ENCODE results near the gene CHCHD3.

The CHCHD3 gene

DNA sequence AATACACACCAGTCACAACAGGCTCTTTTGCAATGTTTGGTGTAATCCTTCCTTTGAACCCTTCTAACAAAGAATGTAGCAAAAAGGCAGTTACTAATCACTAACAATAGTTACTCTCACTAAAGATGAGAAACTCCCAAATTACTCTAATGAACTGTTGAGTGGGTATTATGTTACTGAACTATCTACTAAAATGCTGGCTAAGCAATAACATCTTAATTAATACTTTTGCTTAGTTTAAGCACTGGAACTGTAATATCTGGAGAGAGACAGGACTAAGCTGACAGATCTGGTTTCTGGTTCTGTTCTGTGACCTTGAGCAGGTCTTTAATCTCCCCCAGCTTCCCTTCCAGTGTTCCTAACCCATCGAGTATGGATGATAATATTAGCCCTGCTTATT, 241.7 kb downstream of the CHCHD3 start:
- ChIA-PET POLR2A (no interaction called here), CTCF (no interaction called here)
- no peak for DNase-seq
- H3K27me3 ChIP-seq (replicated peaks in 2 of 5; ENCODE audit: control insufficient read depth in 4 of 5, insufficient read depth in 5 of 5, low read length in 4 of 5), result no peaks in the 10 kb centered on the region
- no peaks in the 10 kb centered on the region for H3K9me3 ChIP-seq (ENCODE audit: control extremely low read depth in 1 of 5, control insufficient read depth in 4 of 5, insufficient read depth in 2 of 5, low read depth in 1 of 5, low read length in 4 of 5)
- H3K4me3 ChIP-seq (ENCODE audit: control insufficient read depth in 1 of 7, extremely low read depth in 1 of 7, insufficient read depth in 4 of 7, low read depth in 2 of 7, low read length in 6 of 7), result no peak overlapping the region
- WGBS (ENCODE audit: insufficient coverage), result 100% methylated on average over 1 of the region's 1 CpG
- no peak overlapping the region for H3K27ac ChIP-seq (ENCODE audit: insufficient read depth in 1 of 2, low read depth in 1 of 2, low read length in 2 of 2, poor library complexity in 1 of 2, severe bottlenecking in 2 of 2)
- no peaks in the 10 kb centered on the region for H3K4me1 ChIP-seq (ENCODE audit: control extremely low read depth in 1 of 4, control insufficient read depth in 4 of 4, insufficient read depth in 4 of 4, low read length in 3 of 4)
- peaks cover 3 to 7% (median 5%) of the 10 kb centered on the region in 4 experiments for H3K36me3 ChIP-seq (ENCODE audit: control insufficient read depth in 4 of 4, insufficient read depth in 4 of 4, low read length in 3 of 4)

DNA sequence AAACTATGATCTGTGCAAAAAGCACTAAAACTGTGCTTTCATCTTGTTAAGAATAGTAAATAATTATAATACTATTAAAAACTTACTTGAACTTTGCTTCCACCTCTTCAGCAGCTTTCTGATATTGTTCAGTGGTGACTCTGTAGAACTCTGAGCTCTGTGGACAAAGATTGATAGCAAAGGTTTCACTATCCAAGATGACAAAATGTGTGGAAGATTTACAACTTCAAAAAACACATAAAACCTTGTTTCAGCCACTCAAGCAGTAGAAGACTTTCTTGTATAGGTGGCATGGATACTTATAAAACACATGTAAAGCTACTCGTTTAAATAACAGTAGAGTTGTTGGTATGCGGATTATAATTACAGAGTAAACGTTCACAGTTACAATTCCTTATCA, 243.6 kb downstream of the CHCHD3 start:
- no peak for DNase-seq
- Histone ChIP-seq H3K27ac (ENCODE audit: insufficient read depth in 1 of 2, low read depth in 1 of 2, low read length in 2 of 2, poor library complexity in 1 of 2, severe bottlenecking in 2 of 2) (no peak overlapping the region), H3K4me1 (ENCODE audit: control extremely low read depth in 1 of 4, control insufficient read depth in 4 of 4, insufficient read depth in 4 of 4, low read length in 3 of 4) (no peaks in the 10 kb centered on the region), H3K9me3 (ENCODE audit: control extremely low read depth in 1 of 5, control insufficient read depth in 4 of 5, insufficient read depth in 2 of 5, low read depth in 1 of 5, low read length in 4 of 5) (no peaks in the 10 kb centered on the region), H3K36me3 (ENCODE audit: control insufficient read depth in 4 of 4, insufficient read depth in 4 of 4, low read length in 3 of 4) (peaks cover 3 to 11% (median 6%) of the 10 kb centered on the region in 4 experiments), H3K27me3 (replicated peaks in 2 of 5; ENCODE audit: control insufficient read depth in 4 of 5, insufficient read depth in 5 of 5, low read length in 4 of 5) (no peaks in the 10 kb centered on the region), H3K4me3 (ENCODE audit: control insufficient read depth in 1 of 7, extremely low read depth in 1 of 7, insufficient read depth in 4 of 7, low read depth in 2 of 7, low read length in 6 of 7) (no peak overlapping the region)
- ChIA-PET CTCF (interaction anchor here (1.1 kb wide), 1 partner anchor 10 kb away, joined by 3 read pairs; no protein-coding TSS in a partner anchor), POLR2A (no interaction called here)
- no CpG with 5 or more reads among the region's 3 CpGs for WGBS (ENCODE audit: insufficient coverage)

DNA sequence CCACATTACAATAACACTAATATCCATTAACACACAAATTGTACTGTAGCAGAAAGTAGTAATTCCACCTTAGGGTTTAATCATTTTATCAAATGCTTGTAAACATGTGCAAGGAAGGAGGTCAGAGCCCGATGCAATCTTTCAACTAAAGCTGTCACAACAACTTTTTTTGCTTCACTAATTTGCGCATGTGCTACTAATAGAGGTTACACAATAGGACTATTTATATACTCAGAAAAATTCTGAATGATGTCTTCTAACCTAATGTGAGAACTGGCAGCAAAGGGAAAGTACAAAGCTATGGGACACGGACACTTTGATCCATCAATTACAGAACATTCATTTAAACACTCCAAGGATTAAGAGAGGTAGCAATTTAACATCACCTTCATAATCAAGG, 244.4 kb downstream of the CHCHD3 start:
- no peak for DNase-seq
- no peak overlapping the region for H3K27ac ChIP-seq (ENCODE audit: insufficient read depth in 1 of 2, low read depth in 1 of 2, low read length in 2 of 2, poor library complexity in 1 of 2, severe bottlenecking in 2 of 2)
- WGBS (ENCODE audit: insufficient coverage), result 100% methylated on average over 1 of the region's 3 CpGs
- no peak overlapping the region for H3K4me3 ChIP-seq (ENCODE audit: control insufficient read depth in 1 of 7, extremely low read depth in 1 of 7, insufficient read depth in 4 of 7, low read depth in 2 of 7, low read length in 6 of 7)
- CTCF ChIA-PET, result interaction anchor here (0.6 to 1.1 kb wide), 2 partner anchors 9 to 13 kb away, joined by 3 read pairs; no protein-coding TSS in a partner anchor
- H3K9me3 ChIP-seq (ENCODE audit: control extremely low read depth in 1 of 5, control insufficient read depth in 4 of 5, insufficient read depth in 2 of 5, low read depth in 1 of 5, low read length in 4 of 5), result no peaks in the 10 kb centered on the region
- H3K27me3 ChIP-seq (replicated peaks in 2 of 5; ENCODE audit: control insufficient read depth in 4 of 5, insufficient read depth in 5 of 5, low read length in 4 of 5), result no peaks in the 10 kb centered on the region
- POLR2A ChIA-PET, result no interaction called here
- H3K4me1 ChIP-seq (ENCODE audit: control extremely low read depth in 1 of 4, control insufficient read depth in 4 of 4, insufficient read depth in 4 of 4, low read length in 3 of 4), result no peaks in the 10 kb centered on the region
- H3K36me3 ChIP-seq (ENCODE audit: control insufficient read depth in 4 of 4, insufficient read depth in 4 of 4, low read length in 3 of 4), result peaks cover 3 to 11% (median 6%) of the 10 kb centered on the region in 4 experiments

DNA sequence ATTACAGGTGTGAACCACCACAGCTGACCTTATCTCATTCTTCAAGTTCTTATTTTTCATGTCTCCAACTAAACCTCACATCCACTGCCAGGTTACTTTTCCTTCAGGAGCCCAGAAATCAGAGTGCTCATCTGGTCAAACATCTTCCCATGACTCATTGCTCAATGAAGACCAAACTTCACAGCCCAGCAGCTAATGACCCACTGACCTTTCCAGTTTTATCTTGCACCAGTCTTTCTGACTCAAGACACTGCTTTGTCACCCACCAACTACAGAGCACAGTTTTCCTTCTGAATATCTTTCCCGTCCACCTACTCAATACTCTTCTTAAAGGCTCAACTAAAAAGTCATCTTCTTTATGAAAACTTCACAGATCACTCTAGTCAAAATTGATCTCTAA, 245.1 kb downstream of the CHCHD3 start:
- Histone ChIP-seq H3K9me3 (ENCODE audit: control extremely low read depth in 1 of 5, control insufficient read depth in 4 of 5, insufficient read depth in 2 of 5, low read depth in 1 of 5, low read length in 4 of 5) (no peaks in the 10 kb centered on the region), H3K27me3 (replicated peaks in 2 of 5; ENCODE audit: control insufficient read depth in 4 of 5, insufficient read depth in 5 of 5, low read length in 4 of 5) (no peaks in the 10 kb centered on the region), H3K4me3 (ENCODE audit: control insufficient read depth in 1 of 7, extremely low read depth in 1 of 7, insufficient read depth in 4 of 7, low read depth in 2 of 7, low read length in 6 of 7) (no peak overlapping the region), H3K27ac (ENCODE audit: insufficient read depth in 1 of 2, low read depth in 1 of 2, low read length in 2 of 2, poor library complexity in 1 of 2, severe bottlenecking in 2 of 2) (no peak overlapping the region), H3K36me3 (ENCODE audit: control insufficient read depth in 4 of 4, insufficient read depth in 4 of 4, low read length in 3 of 4) (peaks cover 3 to 11% (median 6%) of the 10 kb centered on the region in 4 experiments), H3K4me1 (ENCODE audit: control extremely low read depth in 1 of 4, control insufficient read depth in 4 of 4, insufficient read depth in 4 of 4, low read length in 3 of 4) (no peaks in the 10 kb centered on the region)
- ChIA-PET POLR2A (no interaction called here), CTCF (interaction anchor here (0.6 kb wide), 1 partner anchor 12 kb away, joined by 3 read pairs; no protein-coding TSS in a partner anchor)
- DNase-seq, result no peak
- WGBS (ENCODE audit: insufficient coverage), result 100% methylated on average over 1 of the region's 1 CpG

DNA sequence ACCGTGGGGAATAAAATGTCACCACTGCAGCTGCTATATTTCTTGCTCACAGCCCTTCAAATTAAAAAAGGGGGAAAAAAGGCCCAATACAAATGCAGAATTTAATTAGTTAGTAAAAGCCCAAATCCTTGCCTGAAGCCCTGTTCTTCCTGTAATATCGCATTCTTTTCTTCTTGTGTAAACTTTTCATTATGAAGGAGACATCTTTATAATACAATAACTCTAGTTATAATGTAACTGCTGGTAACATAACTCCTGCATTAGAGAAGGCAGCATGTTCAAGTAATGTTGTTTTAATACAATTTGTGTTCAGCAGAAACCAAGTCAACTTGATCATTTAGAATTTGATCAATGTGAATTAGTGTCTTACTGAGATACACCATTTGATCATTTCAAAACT, 250.9 kb downstream of the CHCHD3 start:
- Histone ChIP-seq H3K27me3 (replicated peaks in 2 of 5; ENCODE audit: control insufficient read depth in 4 of 5, insufficient read depth in 5 of 5, low read length in 4 of 5) (peaks cover 0 to 3% (median 0%) of the 10 kb centered on the region in 5 experiments), H3K9me3 (ENCODE audit: control extremely low read depth in 1 of 5, control insufficient read depth in 4 of 5, insufficient read depth in 2 of 5, low read depth in 1 of 5, low read length in 4 of 5) (no peaks in the 10 kb centered on the region), H3K4me3 (ENCODE audit: control insufficient read depth in 1 of 7, extremely low read depth in 1 of 7, insufficient read depth in 4 of 7, low read depth in 2 of 7, low read length in 6 of 7) (no peak overlapping the region), H3K27ac (ENCODE audit: insufficient read depth in 1 of 2, low read depth in 1 of 2, low read length in 2 of 2, poor library complexity in 1 of 2, severe bottlenecking in 2 of 2) (no peak overlapping the region), H3K4me1 (ENCODE audit: control extremely low read depth in 1 of 4, control insufficient read depth in 4 of 4, insufficient read depth in 4 of 4, low read length in 3 of 4) (no peaks in the 10 kb centered on the region), H3K36me3 (ENCODE audit: control insufficient read depth in 4 of 4, insufficient read depth in 4 of 4, low read length in 3 of 4) (peaks cover 3 to 11% (median 8%) of the 10 kb centered on the region in 4 experiments)
- whole genome bisulfite sequencing (ENCODE audit: insufficient coverage), result no CpG with 5 or more reads among the region's 2 CpGs
- POLR2A ChIA-PET, result no interaction called here
- CTCF ChIA-PET, result interaction anchor here (1.0 kb wide), 1 partner anchor 8 kb away, joined by 3 read pairs; no protein-coding TSS in a partner anchor
- no peak for DNase-seq

DNA sequence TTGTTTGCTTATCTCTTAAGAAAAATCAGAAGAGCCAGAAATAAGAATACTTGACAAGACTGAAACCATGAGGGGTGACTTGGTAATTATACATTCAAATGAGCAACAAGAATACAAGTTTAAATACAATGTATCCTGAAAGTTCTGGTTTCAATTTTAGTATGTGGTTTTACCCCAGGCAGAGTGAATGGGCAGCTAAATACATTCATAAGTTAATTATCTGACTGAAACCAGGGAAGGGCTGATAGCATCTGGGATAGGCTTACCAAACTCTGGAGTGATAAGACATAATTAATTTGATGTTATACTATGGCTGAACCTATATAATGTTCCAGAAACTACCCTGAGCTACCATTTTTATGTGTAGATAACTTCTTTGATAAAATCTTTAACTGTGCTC, 253.4 kb downstream of the CHCHD3 start:
- DNase-seq, result no peak
- H3K27ac ChIP-seq (ENCODE audit: insufficient read depth in 1 of 2, low read depth in 1 of 2, low read length in 2 of 2, poor library complexity in 1 of 2, severe bottlenecking in 2 of 2), result no peak overlapping the region
- no peaks in the 10 kb centered on the region for H3K9me3 ChIP-seq (ENCODE audit: control extremely low read depth in 1 of 5, control insufficient read depth in 4 of 5, insufficient read depth in 2 of 5, low read depth in 1 of 5, low read length in 4 of 5)
- H3K27me3 ChIP-seq (replicated peaks in 2 of 5; ENCODE audit: control insufficient read depth in 4 of 5, insufficient read depth in 5 of 5, low read length in 4 of 5), result peaks cover 0 to 3% (median 0%) of the 10 kb centered on the region in 5 experiments
- H3K4me1 ChIP-seq (ENCODE audit: control extremely low read depth in 1 of 4, control insufficient read depth in 4 of 4, insufficient read depth in 4 of 4, low read length in 3 of 4), result no peaks in the 10 kb centered on the region
- CTCF ChIA-PET, result interaction anchor here (1.2 kb wide), 1 partner anchor 10 kb away, joined by 3 read pairs; no protein-coding TSS in a partner anchor
- no peak overlapping the region for H3K4me3 ChIP-seq (ENCODE audit: control insufficient read depth in 1 of 7, extremely low read depth in 1 of 7, insufficient read depth in 4 of 7, low read depth in 2 of 7, low read length in 6 of 7)
- peaks cover 0 to 8% (median 3%) of the 10 kb centered on the region in 4 experiments for H3K36me3 ChIP-seq (ENCODE audit: control insufficient read depth in 4 of 4, insufficient read depth in 4 of 4, low read length in 3 of 4)
- POLR2A ChIA-PET, result no interaction called here

DNA sequence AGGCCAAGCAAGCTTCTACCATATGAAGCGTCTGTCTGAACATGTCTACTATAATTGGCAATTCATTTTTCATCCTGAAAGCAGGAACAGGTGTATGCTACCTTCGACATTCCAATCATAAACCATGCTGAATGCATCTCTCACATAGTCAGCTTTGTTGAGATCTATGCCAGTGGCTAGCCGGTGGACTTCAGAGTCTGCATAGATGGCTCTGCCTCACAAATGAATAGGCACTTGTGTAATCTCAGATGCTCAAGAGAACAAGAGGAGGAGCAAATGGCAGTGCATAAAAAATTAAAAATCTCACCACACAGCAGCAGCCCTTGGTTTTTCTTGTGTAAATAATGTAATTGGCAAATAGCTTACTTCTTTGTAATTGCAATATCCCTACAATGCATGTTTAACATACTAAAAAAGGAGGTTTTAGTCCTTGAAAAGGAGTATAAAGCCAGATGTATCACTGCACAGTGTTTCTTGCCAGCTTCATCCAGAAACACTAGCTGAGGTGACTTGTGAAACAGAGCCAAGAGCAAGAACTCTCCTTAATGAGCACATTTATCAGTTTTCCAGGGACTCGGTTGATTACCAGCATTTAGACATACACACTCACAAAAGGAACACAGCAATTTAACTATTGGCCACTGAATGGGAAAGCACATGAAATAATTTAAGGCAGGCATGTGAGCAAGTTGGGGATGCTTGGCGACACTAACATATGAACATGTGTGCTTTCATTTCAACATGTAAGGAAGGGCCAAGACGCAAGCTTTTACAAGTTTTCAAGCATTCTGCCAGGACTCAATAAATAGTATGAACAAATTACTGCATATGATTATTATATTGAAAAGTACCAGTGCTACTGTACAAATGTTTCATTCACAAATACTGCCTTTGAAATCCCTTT, 255.7 kb downstream of the CHCHD3 start:
- CTCF ChIA-PET, result no interaction called here
- DNase-seq, result no peak
- WGBS (ENCODE audit: insufficient coverage), result 95% methylated on average over 3 of the region's 6 CpGs
- Histone ChIP-seq H3K27me3 (replicated peaks in 2 of 5; ENCODE audit: control insufficient read depth in 4 of 5, insufficient read depth in 5 of 5, low read length in 4 of 5) (peaks cover 0 to 3% (median 0%) of the 10 kb centered on the region in 5 experiments), H3K4me3 (ENCODE audit: control insufficient read depth in 1 of 7, extremely low read depth in 1 of 7, insufficient read depth in 4 of 7, low read depth in 2 of 7, low read length in 6 of 7) (no peak overlapping the region), H3K9me3 (ENCODE audit: control extremely low read depth in 1 of 5, control insufficient read depth in 4 of 5, insufficient read depth in 2 of 5, low read depth in 1 of 5, low read length in 4 of 5) (no peaks in the 10 kb centered on the region), H3K4me1 (ENCODE audit: control extremely low read depth in 1 of 4, control insufficient read depth in 4 of 4, insufficient read depth in 4 of 4, low read length in 3 of 4) (no peaks in the 10 kb centered on the region), H3K36me3 (ENCODE audit: control insufficient read depth in 4 of 4, insufficient read depth in 4 of 4, low read length in 3 of 4) (peaks cover 0 to 8% (median 3%) of the 10 kb centered on the region in 4 experiments), H3K27ac (ENCODE audit: insufficient read depth in 1 of 2, low read depth in 1 of 2, low read length in 2 of 2, poor library complexity in 1 of 2, severe bottlenecking in 2 of 2) (no peak overlapping the region)
- POLR2A ChIA-PET, result no interaction called here

Data from common myeloid progenitor, CD34-positive (primary cell).